ENCODE results near the gene CNNM4.

CNNM4 gene

GRCh38 chr2:96759548-96759947, 1.2 kb upstream of the CNNM4 start:
- DNase-seq (ENCODE audit: low read depth), result no peak

GRCh38 chr2:96760986-96761832, 507 bp downstream of the CNNM4 start:
- peak; percentile 55 for DNase-seq (ENCODE audit: low read depth)

GRCh38 chr2:96762529-96763311, 2.0 kb downstream of the CNNM4 start:
- no peak for DNase-seq (ENCODE audit: low read depth)

- DNase-seq (ENCODE audit: low read depth), result no peak
Observed at GRCh38 chr2:96763511-96764252, 3.0 kb downstream of the CNNM4 start.

- DNase-seq (ENCODE audit: low read depth), result no peak
Observed at GRCh38 chr2:96764253-96764637, 3.5 kb downstream of the CNNM4 start.

- DNase-seq (ENCODE audit: low read depth), result no peak
Observed at GRCh38 chr2:96767135-96767871, 6.6 kb downstream of the CNNM4 start.

- no peak for DNase-seq (ENCODE audit: low read depth)
Observed at GRCh38 chr2:96768083-96768561, 7.4 kb downstream of the CNNM4 start.

GRCh38 chr2:96769814-96770213, 9.1 kb downstream of the CNNM4 start:
- no peak for DNase-seq (ENCODE audit: low read depth)

GRCh38 chr2:96770442-96771202, 9.9 kb downstream of the CNNM4 start:
- DNase-seq (ENCODE audit: low read depth), result no peak

- DNase-seq (ENCODE audit: low read depth), result no peak
Observed at GRCh38 chr2:96771796-96772618, 11.3 kb downstream of the CNNM4 start.

- DNase-seq (ENCODE audit: low read depth), result no peak
Observed at GRCh38 chr2:96772903-96773671, 12.4 kb downstream of the CNNM4 start.

GRCh38 chr2:96773922-96774321, 13.2 kb downstream of the CNNM4 start:
- no peak for DNase-seq (ENCODE audit: low read depth)

- DNase-seq (ENCODE audit: low read depth), result no peak
Observed at GRCh38 chr2:96775160-96775559, 14.5 kb downstream of the CNNM4 start.

GRCh38 chr2:96783388-96783787, 22.7 kb downstream of the CNNM4 start:
- no peak for DNase-seq (ENCODE audit: low read depth)

GRCh38 chr2:96787411-96787810, 26.7 kb downstream of the CNNM4 start:
- no peak for DNase-seq (ENCODE audit: low read depth)

- no peak for DNase-seq (ENCODE audit: low read depth)
Observed at GRCh38 chr2:96788442-96789244, 27.9 kb downstream of the CNNM4 start.

GRCh38 chr2:96789245-96789617, 28.5 kb downstream of the CNNM4 start:
- no peak for DNase-seq (ENCODE audit: low read depth)

Measured in activated T-cell treated with anti-CD3 and anti-CD28 coated beads for 1 hour (primary cell).